ENCODE results near the gene C4orf36. TPM values are rescaled to one million over a fixed set of nuclear protein-coding genes. Genes with fewer than 3 reads are reported as not detected.

The C4orf36 gene
- total and polyA plus RNA-seq, 3 experiments from 2014 or later, result not detected

DNA sequence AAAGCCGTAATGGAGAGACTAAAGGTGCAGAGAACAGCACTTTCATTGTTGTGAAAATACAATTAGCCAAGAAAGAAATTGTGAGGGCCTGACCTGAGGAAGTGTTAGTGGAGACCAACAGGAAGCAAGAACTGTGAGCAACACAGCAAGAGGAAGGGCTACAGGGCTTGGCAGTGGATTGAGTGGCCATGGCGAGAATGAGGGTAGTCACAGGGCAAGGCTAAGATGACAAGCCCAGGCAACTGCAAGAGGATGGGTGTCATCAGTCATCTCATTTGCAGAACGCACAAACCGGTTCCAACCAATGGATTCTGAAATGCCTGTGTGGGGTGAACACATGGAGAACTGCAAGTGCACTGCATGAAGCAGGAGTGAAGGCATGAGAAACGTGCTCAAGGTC, 46.6 kb downstream of the C4orf36 start:
- Mint-ChIP-seq H3K36me3 (no peaks in the 10 kb centered on the region), H3K27me3 (peaks cover 8 to 14% of the 10 kb centered on the region in 2 donors), H3K9me3 (no peaks in the 10 kb centered on the region), H3K27ac (no peak overlapping the region), H3K4me1 (no peaks in the 10 kb centered on the region), H3K4me3 (no peak overlapping the region)
- Histone ChIP-seq H3K36me3 (ENCODE audit: insufficient read depth, low read length) (no peaks in the 10 kb centered on the region), H3K9me3 (ENCODE audit: low read length) (no peaks in the 10 kb centered on the region), H3K27ac (ENCODE audit: low read depth, low read length) (no peak overlapping the region), H3K4me3 (ENCODE audit: low read length) (no peak overlapping the region), H3K27me3 (ENCODE audit: insufficient read depth, low read length, poor library complexity, severe bottlenecking) (no peaks in the 10 kb centered on the region), H3K4me1 (ENCODE audit: insufficient read depth, low read length) (no peaks in the 10 kb centered on the region)
- POLR2A ChIA-PET, result no interaction called here
- CTCF ChIA-PET, result no interaction called here
- DNase-seq, result no peak

DNA sequence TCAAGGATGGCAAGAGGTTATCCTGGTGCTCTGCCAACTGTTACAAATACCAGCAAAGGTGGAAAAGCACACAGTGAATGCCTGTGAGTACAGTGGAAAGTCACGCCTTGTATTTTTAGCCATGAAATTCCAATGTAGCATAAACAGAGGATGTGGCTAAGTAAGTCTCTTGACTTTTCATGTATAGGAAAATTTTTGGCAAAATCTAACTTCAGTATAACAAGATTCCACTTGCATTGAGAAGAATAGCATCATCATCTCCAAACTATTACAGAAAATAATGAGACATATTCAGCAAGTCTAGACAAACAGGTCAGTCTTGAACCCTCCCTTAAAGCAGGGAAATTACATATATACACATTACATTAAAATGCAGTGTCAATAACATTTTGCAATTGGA, 50.9 kb downstream of the C4orf36 start:
- no peaks in the 10 kb centered on the region for H3K4me1 Mint-ChIP-seq
- no peaks in the 10 kb centered on the region for H3K36me3 Mint-ChIP-seq
- CTCF ChIA-PET, result no interaction called here
- Histone ChIP-seq H3K27ac (ENCODE audit: low read depth, low read length) (no peak overlapping the region), H3K36me3 (ENCODE audit: insufficient read depth, low read length) (no peaks in the 10 kb centered on the region), H3K9me3 (ENCODE audit: low read length) (no peaks in the 10 kb centered on the region), H3K4me1 (ENCODE audit: insufficient read depth, low read length) (no peaks in the 10 kb centered on the region), H3K27me3 (ENCODE audit: insufficient read depth, low read length, poor library complexity, severe bottlenecking) (no peaks in the 10 kb centered on the region), H3K4me3 (ENCODE audit: low read length) (no peak overlapping the region)
- no peak overlapping the region for H3K27ac Mint-ChIP-seq
- H3K27me3 Mint-ChIP-seq, result peaks cover 7 to 8% of the 10 kb centered on the region in 2 donors
- no peak overlapping the region for H3K4me3 Mint-ChIP-seq
- no peaks in the 10 kb centered on the region for H3K9me3 Mint-ChIP-seq
- POLR2A ChIA-PET, result no interaction called here
- no peak for DNase-seq

DNA sequence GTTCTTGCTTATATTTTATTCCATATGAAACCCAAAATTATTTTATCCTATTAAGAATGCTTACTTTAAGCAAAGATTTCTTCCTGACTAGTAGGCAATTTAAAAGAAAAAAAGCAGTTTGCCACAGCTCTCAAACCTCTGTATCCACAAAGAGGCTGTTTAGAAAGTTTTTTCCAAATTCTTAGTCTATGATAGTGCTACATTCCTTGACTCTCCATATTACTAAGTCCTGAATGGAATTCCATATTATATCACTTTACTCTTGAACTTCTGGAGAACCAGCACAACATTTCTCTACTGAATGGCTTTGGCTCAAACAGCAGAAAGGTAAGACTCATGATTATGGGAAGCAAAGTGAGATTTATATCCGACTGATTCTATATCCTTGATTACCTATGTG, 51.4 kb downstream of the C4orf36 start:
- H3K9me3 ChIP-seq (ENCODE audit: low read length), result no peaks in the 10 kb centered on the region
- no peaks in the 10 kb centered on the region for H3K4me1 ChIP-seq (ENCODE audit: insufficient read depth, low read length)
- Mint-ChIP-seq H3K36me3 (no peaks in the 10 kb centered on the region), H3K4me3 (no peak overlapping the region), H3K9me3 (no peaks in the 10 kb centered on the region), H3K4me1 (no peaks in the 10 kb centered on the region), H3K27ac (no peak overlapping the region), H3K27me3 (peaks cover 7 to 8% of the 10 kb centered on the region in 2 donors)
- no peak overlapping the region for H3K4me3 ChIP-seq (ENCODE audit: low read length)
- ChIA-PET CTCF (no interaction called here), POLR2A (no interaction called here)
- no peaks in the 10 kb centered on the region for H3K27me3 ChIP-seq (ENCODE audit: insufficient read depth, low read length, poor library complexity, severe bottlenecking)
- H3K27ac ChIP-seq (ENCODE audit: low read depth, low read length), result no peak overlapping the region
- DNase-seq, result no peak
- H3K36me3 ChIP-seq (ENCODE audit: insufficient read depth, low read length), result no peaks in the 10 kb centered on the region

DNA sequence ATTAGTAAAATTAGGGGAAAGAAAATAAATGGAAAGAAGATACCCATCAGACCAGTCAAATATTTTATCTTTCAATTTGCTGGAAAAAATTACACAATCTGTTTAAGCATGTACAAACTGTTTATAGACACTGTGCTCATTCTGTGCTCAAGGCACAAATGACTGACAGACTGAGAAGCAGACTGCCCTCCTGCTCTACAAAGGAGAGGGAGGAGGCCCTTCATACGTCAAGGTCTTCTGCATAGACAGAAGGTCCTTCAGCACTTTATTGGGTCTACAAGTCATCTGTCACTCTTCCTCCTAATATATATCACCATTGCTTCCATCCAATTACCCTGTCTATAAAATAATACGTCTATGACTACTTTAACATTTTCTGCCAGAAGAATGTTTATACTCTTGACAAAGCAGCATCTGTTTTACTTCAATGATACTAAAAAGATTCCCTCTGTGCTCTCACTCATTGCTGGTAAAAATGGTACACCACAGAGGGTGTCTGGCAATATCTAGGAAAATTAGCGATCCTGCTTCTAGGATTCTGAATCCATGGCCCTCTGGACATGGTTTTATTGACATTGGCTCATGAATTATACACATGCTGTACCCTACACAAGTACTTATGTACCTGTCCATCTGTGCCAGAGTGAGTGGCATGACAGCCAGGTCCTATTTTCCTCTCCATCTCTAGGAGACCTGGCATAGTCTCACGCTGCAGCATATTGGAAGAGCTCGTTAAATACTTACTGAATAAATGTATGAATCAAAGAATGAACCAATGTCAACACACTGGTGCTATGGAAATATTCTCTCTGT, 54.3 kb downstream of the C4orf36 start:
- Histone ChIP-seq H3K36me3 (ENCODE audit: insufficient read depth, low read length) (no peaks in the 10 kb centered on the region), H3K4me1 (ENCODE audit: insufficient read depth, low read length) (no peaks in the 10 kb centered on the region), H3K27me3 (ENCODE audit: insufficient read depth, low read length, poor library complexity, severe bottlenecking) (no peaks in the 10 kb centered on the region), H3K9me3 (ENCODE audit: low read length) (no peaks in the 10 kb centered on the region), H3K27ac (ENCODE audit: low read depth, low read length) (no peak overlapping the region), H3K4me3 (ENCODE audit: low read length) (no peak overlapping the region)
- Mint-ChIP-seq H3K27ac (no peak overlapping the region), H3K4me1 (no peaks in the 10 kb centered on the region), H3K36me3 (no peaks in the 10 kb centered on the region), H3K4me3 (no peak overlapping the region), H3K9me3 (no peaks in the 10 kb centered on the region), H3K27me3 (peaks cover 4 to 6% of the 10 kb centered on the region in 2 donors)
- ChIA-PET POLR2A (no interaction called here), CTCF (no interaction called here)
- no peak for DNase-seq

DNA sequence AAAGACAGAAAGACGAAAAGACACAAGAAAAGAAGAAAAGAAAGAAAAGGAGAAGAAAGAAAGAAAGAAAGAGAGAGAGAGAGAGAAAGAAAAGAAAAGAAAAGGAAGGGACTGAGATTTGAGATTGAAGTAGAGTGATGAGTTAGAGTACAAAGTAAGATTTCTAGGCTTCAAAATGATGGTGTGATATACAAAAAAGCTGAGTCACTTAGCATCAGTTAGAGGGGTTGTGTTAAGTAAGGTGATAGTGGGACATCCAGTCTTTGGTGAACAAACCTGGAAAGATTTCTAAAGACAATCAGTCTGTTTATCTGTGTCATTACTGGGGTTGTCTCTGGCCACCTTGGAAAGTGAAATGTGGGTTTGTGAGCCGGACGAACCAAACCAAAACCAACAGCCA, 56.5 kb downstream of the C4orf36 start:
- H3K4me1 Mint-ChIP-seq, result no peaks in the 10 kb centered on the region
- CTCF ChIA-PET, result no interaction called here
- no peak for DNase-seq
- no peak overlapping the region for H3K27ac Mint-ChIP-seq
- H3K27me3 Mint-ChIP-seq, result peaks cover 4 to 9% of the 10 kb centered on the region in 2 donors
- H3K4me3 ChIP-seq (ENCODE audit: low read length), result no peak overlapping the region
- no peaks in the 10 kb centered on the region for H3K36me3 Mint-ChIP-seq
- H3K27ac ChIP-seq (ENCODE audit: low read depth, low read length), result no peak overlapping the region
- H3K27me3 ChIP-seq (ENCODE audit: insufficient read depth, low read length, poor library complexity, severe bottlenecking), result no peaks in the 10 kb centered on the region
- H3K4me1 ChIP-seq (ENCODE audit: insufficient read depth, low read length), result no peaks in the 10 kb centered on the region
- no peaks in the 10 kb centered on the region for H3K9me3 Mint-ChIP-seq
- no peaks in the 10 kb centered on the region for H3K9me3 ChIP-seq (ENCODE audit: low read length)
- no peaks in the 10 kb centered on the region for H3K36me3 ChIP-seq (ENCODE audit: insufficient read depth, low read length)
- POLR2A ChIA-PET, result no interaction called here
- H3K4me3 Mint-ChIP-seq, result no peak overlapping the region

DNA sequence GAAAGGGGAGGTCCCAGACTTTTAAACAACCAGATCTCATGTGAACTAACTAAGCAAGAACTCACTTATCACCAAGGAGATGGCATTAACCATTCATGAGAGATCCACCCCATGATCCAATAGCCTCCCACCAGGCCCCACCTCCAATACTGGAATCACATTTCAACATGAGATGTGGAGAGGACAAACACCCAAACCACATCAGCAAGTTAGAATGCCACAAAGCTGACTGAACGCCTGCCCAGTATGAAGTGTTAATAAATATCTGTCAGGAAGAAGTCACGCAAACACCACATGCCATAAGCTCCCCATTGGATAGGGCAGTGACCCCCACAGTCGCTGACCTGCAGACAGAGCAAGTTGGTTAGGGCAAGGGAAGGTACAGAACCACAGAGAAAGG, 57.3 kb downstream of the C4orf36 start:
- H3K27me3 ChIP-seq (ENCODE audit: insufficient read depth, low read length, poor library complexity, severe bottlenecking), result no peaks in the 10 kb centered on the region
- H3K4me1 Mint-ChIP-seq, result no peaks in the 10 kb centered on the region
- H3K27ac ChIP-seq (ENCODE audit: low read depth, low read length), result no peak overlapping the region
- no peaks in the 10 kb centered on the region for H3K9me3 ChIP-seq (ENCODE audit: low read length)
- no peak overlapping the region for H3K4me3 Mint-ChIP-seq
- DNase-seq, result no peak
- no peak overlapping the region for H3K27ac Mint-ChIP-seq
- H3K36me3 Mint-ChIP-seq, result no peaks in the 10 kb centered on the region
- no peaks in the 10 kb centered on the region for H3K4me1 ChIP-seq (ENCODE audit: insufficient read depth, low read length)
- peaks cover 0 to 1% (median 0%) of the 10 kb centered on the region in 5 donors for H3K9me3 Mint-ChIP-seq
- H3K4me3 ChIP-seq (ENCODE audit: low read length), result no peak overlapping the region
- H3K36me3 ChIP-seq (ENCODE audit: insufficient read depth, low read length), result no peaks in the 10 kb centered on the region
- peaks cover 4 to 10% of the 10 kb centered on the region in 2 donors for H3K27me3 Mint-ChIP-seq
- ChIA-PET POLR2A (no interaction called here), CTCF (no interaction called here)

DNA sequence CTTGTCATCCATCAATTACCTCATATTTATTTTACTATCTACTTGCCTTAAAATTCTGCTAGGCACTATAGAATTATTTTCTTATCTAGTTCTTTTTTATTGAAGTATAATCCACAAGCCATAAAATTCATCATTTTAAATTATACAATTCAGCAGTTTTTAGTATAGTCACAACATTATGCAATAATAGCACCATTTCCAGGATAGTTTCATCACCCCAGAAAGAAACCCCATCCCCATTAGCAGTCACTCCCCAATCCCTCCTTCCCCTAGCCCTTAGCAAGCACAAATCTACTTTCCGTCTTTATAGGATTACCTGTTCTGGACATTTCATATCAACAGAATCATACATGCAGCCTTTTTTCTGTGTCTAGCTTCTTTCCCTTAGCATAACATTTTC, 58.6 kb downstream of the C4orf36 start:
- Mint-ChIP-seq H3K4me3 (no peak overlapping the region), H3K4me1 (no peaks in the 10 kb centered on the region), H3K27me3 (peaks cover 4 to 11% of the 10 kb centered on the region in 2 donors), H3K27ac (no peak overlapping the region), H3K9me3 (peaks cover 0 to 3% (median 0%) of the 10 kb centered on the region in 5 donors), H3K36me3 (no peaks in the 10 kb centered on the region)
- Histone ChIP-seq H3K4me3 (ENCODE audit: low read length) (no peak overlapping the region), H3K4me1 (ENCODE audit: insufficient read depth, low read length) (no peaks in the 10 kb centered on the region), H3K27me3 (ENCODE audit: insufficient read depth, low read length, poor library complexity, severe bottlenecking) (no peaks in the 10 kb centered on the region), H3K27ac (ENCODE audit: low read depth, low read length) (no peak overlapping the region), H3K36me3 (ENCODE audit: insufficient read depth, low read length) (no peaks in the 10 kb centered on the region), H3K9me3 (ENCODE audit: low read length) (no peaks in the 10 kb centered on the region)
- ChIA-PET POLR2A (no interaction called here), CTCF (no interaction called here)
- DNase-seq, result no peak

DNA sequence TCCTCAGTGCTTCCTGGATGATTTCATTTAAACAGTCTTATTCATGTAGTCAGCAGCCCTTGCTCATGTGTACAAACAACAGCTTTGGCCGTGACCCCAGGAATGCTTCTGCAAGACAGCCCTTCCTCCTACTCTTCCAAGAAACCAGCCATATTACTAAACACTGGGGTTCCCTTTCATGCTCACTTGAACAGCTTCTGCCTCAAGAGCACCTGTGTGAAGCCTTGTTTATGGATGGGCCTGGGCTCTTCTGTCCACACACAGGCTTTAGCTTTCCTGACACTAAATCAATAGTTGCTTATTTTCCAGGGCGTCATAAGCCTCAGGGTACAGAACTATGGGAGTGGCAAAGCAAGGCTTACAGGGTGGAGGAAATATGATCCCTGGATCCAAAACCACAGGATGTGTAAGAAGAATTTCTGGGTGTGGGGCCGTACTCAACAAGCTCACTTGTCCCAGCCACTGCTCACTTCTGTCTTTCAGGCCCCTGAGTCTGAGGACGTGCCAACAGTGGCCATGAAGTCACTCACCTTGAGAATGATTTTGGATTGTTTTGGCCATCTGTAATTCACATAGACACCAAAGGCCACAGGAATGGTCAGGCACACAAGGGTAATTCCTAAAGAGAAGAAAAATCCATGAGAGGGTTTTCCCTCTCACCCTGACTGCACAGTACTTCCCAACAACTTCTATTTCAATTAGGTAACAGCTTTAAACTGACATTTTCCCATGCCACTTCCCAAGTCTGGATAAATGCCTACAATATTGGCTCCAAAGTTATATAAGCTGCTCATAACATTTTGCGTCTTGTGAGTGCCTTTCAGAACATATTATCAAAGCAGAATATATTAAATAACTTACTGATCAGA, 60.7 kb downstream of the C4orf36 start:
- no peaks in the 10 kb centered on the region for H3K36me3 Mint-ChIP-seq
- no peaks in the 10 kb centered on the region for H3K27me3 ChIP-seq (ENCODE audit: insufficient read depth, low read length, poor library complexity, severe bottlenecking)
- no peaks in the 10 kb centered on the region for H3K9me3 ChIP-seq (ENCODE audit: low read length)
- H3K27ac Mint-ChIP-seq, result no peak overlapping the region
- peaks cover 0 to 12% of the 10 kb centered on the region in 2 donors for H3K27me3 Mint-ChIP-seq
- no peak overlapping the region for H3K27ac ChIP-seq (ENCODE audit: low read depth, low read length)
- no peaks in the 10 kb centered on the region for H3K4me1 ChIP-seq (ENCODE audit: insufficient read depth, low read length)
- ChIA-PET CTCF (no interaction called here), POLR2A (no interaction called here)
- no peak for DNase-seq
- no peaks in the 10 kb centered on the region for H3K36me3 ChIP-seq (ENCODE audit: insufficient read depth, low read length)
- H3K4me1 Mint-ChIP-seq, result no peaks in the 10 kb centered on the region
- H3K4me3 Mint-ChIP-seq, result no peak overlapping the region
- H3K4me3 ChIP-seq (ENCODE audit: low read length), result no peak overlapping the region
- peaks cover 0 to 3% (median 0%) of the 10 kb centered on the region in 5 donors for H3K9me3 Mint-ChIP-seq
